Fibroblast of the aortic adventitia (primary cell): Measurements from ENCODE around the gene RAPGEF6. TPM values are rescaled to one million over a fixed set of nuclear protein-coding genes. Genes with fewer than 3 reads are reported as not detected.

Experiments
- DNase-seq: peaks from one replicate; pipeline ENCODE4 v3.0.0-alpha.2; 2010; ENCODE audit warnings: low read depth
- H3K4me3 ChIP-seq: 2 replicates; pipeline ENCODE4 v1.5.1; 2011; ENCODE audit warnings: low read depth, mild to moderate bottlenecking, control low read depth, low read length, moderate library complexity
- total RNA-seq: library from RNA; depleted of rRNA; stranded (reverse); fragments of >200 nt; gene quantifications from 2 replicates; pipeline ENCODE4 v1.2.3, GENCODE V29; 2012; ENCODE audit warnings: low replicate concordance
- TF ChIP-seq, protein P1 (sequence below): IDR thresholded peaks from 2 replicates; pipeline ENCODE4 v1.5.1; 2011; ENCODE audit warnings: mild to moderate bottlenecking, low read length, control low read depth, inconsistent platforms; ENCODE audit not compliant: insufficient read depth

RAPGEF6 gene
- total RNA-seq, 1 donor: 17.5 TPM

DNA sequence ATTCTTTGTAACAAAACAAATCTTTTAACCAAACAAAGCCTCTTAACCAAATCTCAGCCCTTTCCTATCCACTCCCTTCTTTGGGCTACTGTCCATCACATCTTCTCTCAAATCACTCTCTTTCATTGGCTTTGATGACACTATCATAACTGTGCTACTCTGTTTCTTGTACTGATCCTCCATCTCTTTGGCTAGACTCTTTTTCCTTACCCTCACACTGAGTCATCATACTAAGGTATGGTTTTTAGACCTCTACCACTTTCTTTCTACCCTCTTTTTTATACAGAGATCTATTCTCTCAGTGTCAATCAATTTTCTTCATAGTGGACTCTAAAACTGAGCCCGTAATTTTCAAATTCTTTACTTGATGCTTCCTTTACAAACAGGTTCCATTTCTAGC lies 174.9 kb downstream of the RAPGEF6 start:
- no peak overlapping the region for H3K4me3 ChIP-seq
- no peak for DNase-seq
- TF ChIP-seq, protein P1, sequence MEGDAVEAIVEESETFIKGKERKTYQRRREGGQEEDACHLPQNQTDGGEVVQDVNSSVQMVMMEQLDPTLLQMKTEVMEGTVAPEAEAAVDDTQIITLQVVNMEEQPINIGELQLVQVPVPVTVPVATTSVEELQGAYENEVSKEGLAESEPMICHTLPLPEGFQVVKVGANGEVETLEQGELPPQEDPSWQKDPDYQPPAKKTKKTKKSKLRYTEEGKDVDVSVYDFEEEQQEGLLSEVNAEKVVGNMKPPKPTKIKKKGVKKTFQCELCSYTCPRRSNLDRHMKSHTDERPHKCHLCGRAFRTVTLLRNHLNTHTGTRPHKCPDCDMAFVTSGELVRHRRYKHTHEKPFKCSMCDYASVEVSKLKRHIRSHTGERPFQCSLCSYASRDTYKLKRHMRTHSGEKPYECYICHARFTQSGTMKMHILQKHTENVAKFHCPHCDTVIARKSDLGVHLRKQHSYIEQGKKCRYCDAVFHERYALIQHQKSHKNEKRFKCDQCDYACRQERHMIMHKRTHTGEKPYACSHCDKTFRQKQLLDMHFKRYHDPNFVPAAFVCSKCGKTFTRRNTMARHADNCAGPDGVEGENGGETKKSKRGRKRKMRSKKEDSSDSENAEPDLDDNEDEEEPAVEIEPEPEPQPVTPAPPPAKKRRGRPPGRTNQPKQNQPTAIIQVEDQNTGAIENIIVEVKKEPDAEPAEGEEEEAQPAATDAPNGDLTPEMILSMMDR: no peak

DNA sequence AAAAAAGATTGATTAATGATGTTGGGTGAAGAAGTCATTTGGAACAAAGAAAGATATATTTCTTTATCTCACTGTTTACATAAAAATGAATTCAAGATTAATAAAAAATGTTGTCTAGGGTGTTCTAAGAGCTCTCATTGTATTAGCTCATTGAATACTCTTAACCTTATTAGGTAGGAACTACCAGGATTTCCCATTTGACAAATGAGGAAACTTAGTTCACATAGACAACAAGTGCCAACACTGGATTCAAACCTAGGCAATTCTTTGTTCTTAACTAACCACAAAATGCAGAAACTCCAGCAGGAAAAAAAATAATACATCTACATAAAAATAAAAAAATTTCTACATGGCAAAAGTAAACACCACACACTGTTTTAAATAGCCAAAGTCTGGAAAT lies 175.8 kb downstream of the RAPGEF6 start:
- TF ChIP-seq, protein P1: no peak
- peak; percentile 54 for DNase-seq
- no peak overlapping the region for H3K4me3 ChIP-seq

DNA sequence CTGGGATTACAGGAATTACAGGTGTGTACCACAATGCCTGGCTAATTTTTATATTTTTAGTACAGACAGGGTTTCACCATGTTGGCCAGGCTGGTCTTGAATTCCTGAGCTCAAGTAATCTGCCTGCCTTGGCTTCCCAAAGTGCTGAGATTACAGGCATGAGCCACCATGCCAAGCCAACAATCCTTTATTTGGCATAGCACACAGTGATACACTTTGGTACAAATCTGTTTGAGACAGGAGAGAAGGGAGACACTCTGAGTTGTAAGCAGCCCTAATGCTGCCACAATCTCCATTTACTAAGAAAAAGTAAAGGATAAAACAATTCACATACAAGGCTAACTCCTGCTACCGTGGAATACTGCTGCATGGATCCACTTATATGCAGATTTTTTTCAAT lies 177.8 kb downstream of the RAPGEF6 start:
- TF ChIP-seq, protein P1: no peak
- no peak for DNase-seq
- H3K4me3 ChIP-seq: no peak overlapping the region

DNA sequence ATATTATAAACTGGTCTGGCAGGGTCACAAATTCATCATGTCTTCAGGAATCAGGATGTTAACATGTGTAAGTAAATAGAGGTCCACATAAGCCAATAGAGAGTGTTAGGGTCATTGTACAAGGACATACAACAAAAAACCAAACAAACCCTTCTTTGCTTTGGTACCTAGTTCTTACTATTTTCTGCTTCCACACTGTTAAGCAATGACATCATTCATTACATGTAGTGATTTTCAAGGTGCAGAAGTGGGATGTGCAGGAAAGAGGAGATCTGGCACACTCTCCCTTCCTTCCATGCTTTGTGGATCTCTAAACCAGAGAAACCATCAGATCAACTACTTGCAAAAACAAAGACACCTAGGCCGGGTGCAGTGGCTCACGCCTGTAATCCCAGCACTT lies 184.1 kb downstream of the RAPGEF6 start:
- no peak for DNase-seq
- TF ChIP-seq, protein P1: no peak
- H3K4me3 ChIP-seq: no peak overlapping the region

DNA sequence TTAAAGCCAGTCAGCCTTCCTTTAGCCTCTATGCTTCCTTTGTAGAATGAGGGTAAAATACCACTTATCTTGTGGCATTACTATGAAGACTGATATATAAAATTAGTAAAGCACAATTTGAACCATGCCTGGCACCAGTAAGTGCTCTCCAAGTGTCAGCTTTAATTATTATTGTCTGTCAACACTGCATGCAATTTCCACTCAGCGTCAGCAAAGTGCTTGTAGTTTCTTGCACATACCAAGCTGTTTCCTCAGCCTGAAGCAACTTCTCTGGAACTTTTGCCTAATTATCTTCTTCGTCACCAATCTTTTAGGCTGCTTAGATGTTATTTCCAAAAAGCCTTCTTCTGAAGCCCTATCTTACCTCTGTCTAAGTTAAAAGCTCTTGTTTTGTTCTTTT lies 193.8 kb downstream of the RAPGEF6 start:
- DNase-seq: no peak

DNA sequence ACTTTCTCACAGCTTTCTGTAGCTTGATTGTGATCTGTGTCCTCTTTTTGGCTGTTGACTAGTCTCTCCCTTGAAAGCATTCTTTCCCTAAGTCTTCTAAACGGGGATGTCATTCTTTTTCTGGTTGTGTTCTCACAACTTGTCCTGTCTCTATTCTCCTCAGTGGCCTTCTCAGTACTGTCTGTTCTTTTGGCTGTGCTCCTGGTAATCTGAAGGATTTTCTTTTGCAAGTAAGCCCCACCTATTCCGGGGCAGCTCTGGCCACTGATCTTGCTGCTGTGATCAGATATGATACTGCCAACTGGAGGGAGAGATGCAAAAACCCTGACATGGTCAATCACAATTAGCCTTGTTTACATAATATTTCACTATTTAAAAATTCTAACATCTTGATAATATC lies 198.9 kb downstream of the RAPGEF6 start:
- no peak overlapping the region for H3K4me3 ChIP-seq
- TF ChIP-seq, protein P1: no peak

More for the DNA sequence above, 193.8 kb downstream of the RAPGEF6 start:
- TF ChIP-seq, protein P1: no peak
- H3K4me3 ChIP-seq: no peak overlapping the region

DNA sequence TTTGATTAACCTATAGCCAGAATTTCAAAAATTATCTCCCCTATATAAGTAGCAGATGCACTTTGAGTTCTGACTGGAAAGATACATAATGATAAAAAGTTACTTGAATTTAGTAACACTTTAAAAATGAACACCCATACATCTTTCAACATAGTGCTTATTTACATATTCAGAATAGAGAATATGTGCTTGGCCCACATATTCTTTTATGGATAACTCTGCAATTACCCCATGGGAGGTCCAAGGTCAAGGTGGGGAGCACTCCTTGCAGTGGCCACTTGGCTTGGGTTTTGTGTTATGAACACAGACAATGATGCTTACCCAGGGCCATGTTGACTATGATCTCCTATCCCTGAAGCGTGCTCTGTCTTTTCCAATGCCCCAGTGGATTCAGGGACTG lies 201.9 kb downstream of the RAPGEF6 start:
- TF ChIP-seq, protein P1: no peak
- no peak overlapping the region for H3K4me3 ChIP-seq
- DNase-seq: no peak

More for the DNA sequence above, 198.9 kb downstream of the RAPGEF6 start:
- no peak for DNase-seq
